Lung (tissue), 12 donors: ENCODE measurements around the gene ANKFN1. TPM values are rescaled to one million over a fixed set of nuclear protein-coding genes. Genes with fewer than 3 reads are reported as not detected.

ENCODE experiments used
- ATAC-seq: fragments of 200-7000 bp; cut with Tn5 transposase; one replicate; pipeline ENCODE4 v1.9.1; 2020; ENCODE audit warnings: moderate number of reproducible peaks; ENCODE audit not compliant: insufficient read depth, low FRiP score
- DNase-seq, 3 donors: peaks; one replicate each; pipeline ENCODE4 v3.0.0-alpha.2; 2013 to 2017
- H3K27ac ChIP-seq, 2 donors: one replicate each; pipeline ENCODE4 v1.5.1; 2013; ENCODE audit warnings: mild to moderate bottlenecking in 2 of 2, moderate library complexity in 2 of 2, control low read depth in 1 of 2, inconsistent platforms in 1 of 2, low read depth in 1 of 2, low read length in 1 of 2
- H3K27me3 ChIP-seq, 3 donors: one replicate each; pipeline ENCODE4 v1.5.1; 2013; ENCODE audit warnings: low read length in 2 of 3; ENCODE audit not compliant: control insufficient read depth in 3 of 3, insufficient read depth in 3 of 3
- H3K36me3 ChIP-seq, 4 donors: one replicate each; pipeline ENCODE4 v1.5.1; 2013; ENCODE audit warnings: low read length in 4 of 4, mild to moderate bottlenecking in 1 of 4, moderate library complexity in 1 of 4; ENCODE audit not compliant: control insufficient read depth in 4 of 4, insufficient read depth in 4 of 4
- H3K4me1 ChIP-seq, 5 donors: one replicate each; pipeline ENCODE4 v1.5.1; 2013; ENCODE audit warnings: low read length in 5 of 5, mild to moderate bottlenecking in 2 of 5, moderate library complexity in 1 of 5; ENCODE audit not compliant: control insufficient read depth in 5 of 5, insufficient read depth in 5 of 5
- H3K4me3 ChIP-seq: one replicate; pipeline ENCODE4 v1.5.1; 2013; ENCODE audit warnings: mild to moderate bottlenecking, control low read depth, moderate library complexity
- H3K9ac ChIP-seq, 2 donors: one replicate each; pipeline ENCODE4 v1.5.1; 2013; ENCODE audit warnings: low read length in 2 of 2, control low read depth in 1 of 2; ENCODE audit not compliant: insufficient read depth in 1 of 2
- H3K9me3 ChIP-seq, 4 donors: one replicate each; pipeline ENCODE4 v1.5.1; 2013; ENCODE audit warnings: low read length in 3 of 4, mild to moderate bottlenecking in 1 of 4, moderate library complexity in 1 of 4; ENCODE audit not compliant: control insufficient read depth in 4 of 4, insufficient read depth in 3 of 4
- WGBS, 2 donors: extraction: QIAGEN DNeasy Blood & Tissue Kit; methylation state at CpG; one replicate each; pipeline ENCODE4 v1.1.7; 2013; 5-methylcytosine and 5-hydroxymethylcytosine counted together
- polyA plus RNA-seq, 2 donors: library from polyadenylated mRNA; stranded (reverse); fragments of 200-250 nt; gene quantifications; one replicate each; pipeline ENCODE4 v1.2.1, GENCODE V29; 2013
- total RNA-seq, 2 donors: library from RNA; depleted of rRNA in 1 of 2; stranded (reverse); fragments of >200 nt in 1 of 2; gene quantifications; one replicate each; pipeline ENCODE4 v1.2.1, GENCODE V29; 2014 to 2021
- TF ChIP-seq, protein P1 (sequence below): IDR thresholded peaks from 2 replicates; pipeline ENCODE4 v1.5.1; 2012; ENCODE audit warnings: mild to moderate bottlenecking; ENCODE audit errors: control extremely low read depth, extremely low read depth
- donor health status: control.
- donor health status: control.
- donor health status: Bipolar disorder and iron deficiency.
- donor health status: healthy.
- donor health status: DM: yes; HTN: yes; CAD: no.

ANKFN1 gene
- total and polyA plus RNA-seq, 4 donors, result 0.39 to 8.5 (median 3.4) TPM

DNA sequence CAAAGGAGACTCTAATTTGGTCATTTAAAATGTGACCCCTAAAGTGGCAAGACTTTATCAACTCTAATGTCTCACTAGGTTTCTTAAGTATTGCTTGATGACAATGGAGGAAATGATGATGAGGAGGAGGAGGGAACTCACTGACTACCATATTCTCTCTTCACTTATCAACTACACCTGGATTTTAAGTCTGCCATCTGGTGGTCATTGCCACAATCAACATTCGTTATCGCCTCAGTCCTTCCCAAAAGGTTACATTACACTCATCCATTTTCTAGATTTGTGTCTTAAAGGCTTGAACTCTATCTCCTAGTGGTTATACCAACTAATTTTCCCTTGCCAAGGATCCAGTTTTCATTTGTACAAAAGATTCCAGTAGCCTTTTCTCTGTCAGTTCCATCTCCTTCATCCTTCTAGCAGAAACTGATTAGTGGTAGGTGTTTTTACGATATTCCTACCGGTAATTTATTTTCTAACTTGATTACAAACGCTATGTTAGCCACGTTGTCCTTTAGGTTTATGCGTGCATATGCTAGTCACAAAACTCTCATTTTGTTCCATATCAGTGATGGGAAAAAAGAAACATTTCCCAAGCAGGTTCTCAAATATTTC is 325.7 kb downstream of the ANKFN1 start:
- no peak for ATAC-seq

DNA sequence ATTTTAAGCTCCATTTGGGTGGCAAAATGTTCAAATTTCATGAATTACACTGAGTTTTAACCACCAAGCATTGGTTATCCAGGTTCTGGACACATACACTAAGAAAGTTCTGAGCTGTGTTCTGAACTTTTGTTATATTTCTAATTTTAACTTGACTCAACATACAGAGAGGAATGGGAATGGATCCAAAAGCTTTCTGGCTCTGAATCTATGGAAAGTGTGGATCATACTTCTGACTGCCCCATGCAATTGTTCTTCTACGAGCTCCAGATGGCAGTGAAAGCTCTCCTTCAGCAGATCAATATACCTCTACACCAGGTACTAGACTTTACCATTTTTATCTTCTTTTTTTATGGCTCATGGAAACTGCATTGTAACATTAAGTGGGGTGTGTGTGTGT is 327.2 kb downstream of the ANKFN1 start:
- Histone ChIP-seq H3K9me3 (peaks cover 0 to 2% (median 0%) of the 10 kb centered on the region in 4 donors), H3K27me3 (no peaks in the 10 kb centered on the region), H3K27ac (no peak overlapping the region), H3K36me3 (no peaks in the 10 kb centered on the region), H3K9ac (no peak overlapping the region), H3K4me3 (no peak overlapping the region), H3K4me1 (peaks cover 0 to 3% (median 0%) of the 10 kb centered on the region in 5 donors)
- TF ChIP-seq, protein P1, sequence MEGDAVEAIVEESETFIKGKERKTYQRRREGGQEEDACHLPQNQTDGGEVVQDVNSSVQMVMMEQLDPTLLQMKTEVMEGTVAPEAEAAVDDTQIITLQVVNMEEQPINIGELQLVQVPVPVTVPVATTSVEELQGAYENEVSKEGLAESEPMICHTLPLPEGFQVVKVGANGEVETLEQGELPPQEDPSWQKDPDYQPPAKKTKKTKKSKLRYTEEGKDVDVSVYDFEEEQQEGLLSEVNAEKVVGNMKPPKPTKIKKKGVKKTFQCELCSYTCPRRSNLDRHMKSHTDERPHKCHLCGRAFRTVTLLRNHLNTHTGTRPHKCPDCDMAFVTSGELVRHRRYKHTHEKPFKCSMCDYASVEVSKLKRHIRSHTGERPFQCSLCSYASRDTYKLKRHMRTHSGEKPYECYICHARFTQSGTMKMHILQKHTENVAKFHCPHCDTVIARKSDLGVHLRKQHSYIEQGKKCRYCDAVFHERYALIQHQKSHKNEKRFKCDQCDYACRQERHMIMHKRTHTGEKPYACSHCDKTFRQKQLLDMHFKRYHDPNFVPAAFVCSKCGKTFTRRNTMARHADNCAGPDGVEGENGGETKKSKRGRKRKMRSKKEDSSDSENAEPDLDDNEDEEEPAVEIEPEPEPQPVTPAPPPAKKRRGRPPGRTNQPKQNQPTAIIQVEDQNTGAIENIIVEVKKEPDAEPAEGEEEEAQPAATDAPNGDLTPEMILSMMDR, result no peak
- WGBS, 2 donors, result 71 to 81% methylated on average over 1 of the region's 1 CpG
- ATAC-seq, result no peak
- DNase-seq, result peak in 2 of 3 donors; percentile 43 to 82

More for the DNA sequence above, 325.7 kb downstream of the ANKFN1 start:
- Histone ChIP-seq H3K4me3 (no peak overlapping the region), H3K36me3 (no peaks in the 10 kb centered on the region), H3K9ac (no peak overlapping the region), H3K9me3 (peaks cover 0 to 2% (median 0%) of the 10 kb centered on the region in 4 donors), H3K27ac (no peak overlapping the region), H3K27me3 (no peaks in the 10 kb centered on the region), H3K4me1 (peaks cover 0 to 3% (median 0%) of the 10 kb centered on the region in 5 donors)
- TF ChIP-seq, protein P1, result peak; percentile 10
- 70% methylated on average over 7 of the region's 7 CpGs for WGBS, 2 donors
- no peak for DNase-seq

DNA sequence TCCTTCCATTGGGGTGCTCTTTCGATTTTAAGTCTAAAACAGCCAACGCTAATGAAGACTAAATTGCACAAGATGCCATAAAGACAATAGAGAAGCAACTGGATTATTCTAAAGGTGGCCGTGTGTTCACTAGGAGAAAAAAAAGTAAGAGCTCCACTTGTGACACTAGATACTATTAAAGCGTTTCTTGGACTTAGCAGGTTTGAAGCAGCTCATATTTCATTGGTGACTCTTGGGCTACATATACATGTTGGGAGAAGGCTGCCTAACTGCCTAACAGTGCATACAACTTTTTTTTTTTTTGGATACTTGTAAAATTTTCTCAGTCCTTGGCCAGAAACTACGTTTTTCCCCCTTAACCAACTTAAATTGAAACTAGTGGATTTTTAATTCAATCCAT is 328.4 kb downstream of the ANKFN1 start:
- Histone ChIP-seq H3K9me3 (peaks cover 0 to 2% (median 0%) of the 10 kb centered on the region in 4 donors), H3K4me1 (peaks cover 0 to 3% (median 0%) of the 10 kb centered on the region in 5 donors), H3K4me3 (no peak overlapping the region), H3K36me3 (no peaks in the 10 kb centered on the region), H3K27me3 (no peaks in the 10 kb centered on the region), H3K9ac (no peak overlapping the region), H3K27ac (no peak overlapping the region)
- DNase-seq, result peak in 1 of 3 donors; percentile 50
- TF ChIP-seq, protein P1, result no peak
- WGBS, 2 donors, result 76 to 86% methylated on average over 5 of the region's 5 CpGs
- no peak for ATAC-seq

DNA sequence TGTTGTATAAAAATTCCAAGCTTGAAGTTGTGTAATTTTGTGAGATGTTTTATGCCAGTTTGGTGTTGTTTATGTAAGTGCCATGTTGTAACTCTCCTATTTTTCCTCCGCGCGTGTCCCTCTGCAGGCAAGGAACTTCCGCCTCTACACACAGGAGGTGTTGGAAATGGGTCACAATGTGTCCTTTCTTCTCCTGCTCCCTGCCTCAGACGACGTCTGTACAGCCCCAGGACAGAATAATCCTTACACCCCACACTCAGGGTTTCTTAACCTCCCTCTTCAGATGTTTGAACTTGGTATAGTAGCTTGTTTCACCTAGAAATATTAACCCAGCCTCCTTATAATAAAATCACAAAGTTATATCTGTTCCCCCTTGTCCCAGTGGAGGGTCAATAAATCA is 329.0 kb downstream of the ANKFN1 start:
- Histone ChIP-seq H3K9me3 (peaks cover 0 to 2% (median 0%) of the 10 kb centered on the region in 4 donors), H3K36me3 (no peaks in the 10 kb centered on the region), H3K27ac (no peak overlapping the region), H3K4me1 (peaks cover 0 to 3% (median 0%) of the 10 kb centered on the region in 5 donors), H3K4me3 (no peak overlapping the region), H3K9ac (no peak overlapping the region), H3K27me3 (no peaks in the 10 kb centered on the region)
- 63 to 72% methylated on average over 6 of the region's 6 CpGs for WGBS, 2 donors
- peak; percentile 17 to 52 (median 29) for DNase-seq
- TF ChIP-seq, protein P1, result no peak
- no peak for ATAC-seq
